ENCODE measurements around the gene SLK.

The SLK gene

GRCh38 chr10:103990121-103990520 lies 23.2 kb downstream of the SLK start:
- no peak for DNase-seq (ENCODE audit: low spot score)

- no peak for DNase-seq (ENCODE audit: low spot score)
Measured at GRCh38 chr10:103990531-103990930, 23.6 kb downstream of the SLK start.

- no peak for DNase-seq (ENCODE audit: low spot score)
Measured at GRCh38 chr10:103991393-103992128, 24.6 kb downstream of the SLK start.

GRCh38 chr10:103995134-103995533 lies 28.2 kb downstream of the SLK start:
- no peak for DNase-seq (ENCODE audit: low spot score)

GRCh38 chr10:103998805-103999204 lies 31.9 kb downstream of the SLK start:
- DNase-seq (ENCODE audit: low spot score): no peak

- DNase-seq (ENCODE audit: low spot score): no peak
Measured at GRCh38 chr10:104002911-104003310, 36.0 kb downstream of the SLK start.

- DNase-seq (ENCODE audit: low spot score): no peak
Measured at GRCh38 chr10:104005172-104005863, 38.4 kb downstream of the SLK start.

- no peak for DNase-seq (ENCODE audit: low spot score)
Measured at GRCh38 chr10:104011904-104012303, 45.0 kb downstream of the SLK start.

- DNase-seq (ENCODE audit: low spot score): no peak
Measured at GRCh38 chr10:104013489-104013888, 46.5 kb downstream of the SLK start.

- no peak for DNase-seq (ENCODE audit: low spot score)
Measured at GRCh38 chr10:104014176-104014575, 47.2 kb downstream of the SLK start.

- no peak for DNase-seq (ENCODE audit: low spot score)
Measured at GRCh38 chr10:104016661-104017060, 49.7 kb downstream of the SLK start.

GRCh38 chr10:104018471-104018870 lies 51.5 kb downstream of the SLK start:
- DNase-seq (ENCODE audit: low spot score): no peak

GRCh38 chr10:104020020-104020419 lies 53.1 kb downstream of the SLK start:
- no peak for DNase-seq (ENCODE audit: low spot score)

- no peak for DNase-seq (ENCODE audit: low spot score)
Measured at GRCh38 chr10:104021246-104021645, 54.3 kb downstream of the SLK start.

- no peak for DNase-seq (ENCODE audit: low spot score)
Measured at GRCh38 chr10:104022026-104022425, 55.1 kb downstream of the SLK start.

- DNase-seq (ENCODE audit: low spot score): no peak
Measured at GRCh38 chr10:104025524-104025923, 58.6 kb downstream of the SLK start.

- DNase-seq (ENCODE audit: low spot score): no peak
Measured at GRCh38 chr10:104026762-104027161, 59.8 kb downstream of the SLK start.

GRCh38 chr10:104028146-104028545 lies 61.2 kb downstream of the SLK start:
- DNase-seq (ENCODE audit: low spot score): peak; percentile 31

- no peak for DNase-seq (ENCODE audit: low spot score)
Measured at GRCh38 chr10:104028823-104029520, 62.0 kb downstream of the SLK start.

- no peak for DNase-seq (ENCODE audit: low spot score)
Measured at GRCh38 chr10:104029521-104029860, 62.6 kb downstream of the SLK start.

- DNase-seq (ENCODE audit: low spot score): no peak
Measured at GRCh38 chr10:104031631-104032030, 64.7 kb downstream of the SLK start.

- DNase-seq (ENCODE audit: low spot score): no peak
Measured at GRCh38 chr10:104032144-104032775, 65.3 kb downstream of the SLK start.
